ENCODE data around the gene PRDM2.

PRDM2 gene

DNA sequence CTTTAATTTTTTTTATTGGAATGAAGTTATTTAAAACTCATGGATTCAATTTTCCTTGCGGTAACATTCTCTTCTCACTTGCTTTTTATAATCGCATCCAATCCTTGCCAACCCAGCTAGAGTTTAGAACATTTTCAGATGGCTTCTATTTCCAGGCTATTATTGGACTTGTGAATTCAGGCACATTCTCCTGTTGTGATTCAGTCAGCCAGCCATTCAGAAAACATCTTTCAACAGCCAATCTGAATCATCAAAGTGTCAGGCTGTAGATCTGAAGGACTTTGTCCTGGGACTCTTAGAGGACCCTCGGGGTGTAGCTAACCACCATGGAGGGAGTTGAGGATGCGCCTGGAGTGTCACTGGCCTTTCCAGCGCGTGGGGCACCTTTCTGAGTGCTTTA is 92.4 kb downstream of the PRDM2 start:
- Histone ChIP-seq H3K9ac (ENCODE audit: low read length) (no peak overlapping the region), H3K9me3 (ENCODE audit: low read length) (no peaks in the 10 kb centered on the region), H3K79me2 (ENCODE audit: insufficient read depth, low read length) (peaks cover 13% of the 10 kb centered on the region; the same call in 1 of the 2 replicates), H3K4me3 (ENCODE audit: low read depth, low read length, poor library complexity, severe bottlenecking) (no peak overlapping the region), H3K36me3 (ENCODE audit: insufficient read depth, low read length) (peaks cover 73% of the 10 kb centered on the region), H3F3A (ENCODE audit: insufficient read depth, low read length) (0 out of 2 replicates have a peak, but pooled peaks cover 4% of the 10 kb centered on the region), H3K4me2 (ENCODE audit: low read length) (no peak overlapping the region), H3K4me1 (ENCODE audit: insufficient read depth, low read length, severe bottlenecking) (peaks cover 18% of the 10 kb centered on the region), H4K20me1 (ENCODE audit: insufficient read depth, low read length) (0 out of 2 replicates have a peak, but pooled peaks cover 10% of the 10 kb centered on the region), H3K27me3 (ENCODE audit: insufficient read depth, low read length) (no peaks in the 10 kb centered on the region), H3K27ac (ENCODE audit: low read depth, low read length, poor library complexity, severe bottlenecking) (no peak overlapping the region), H3K9me2 (ENCODE audit: low read depth, low read length) (no peaks in the 10 kb centered on the region), H2AFZ (ENCODE audit: low read length) (no peak overlapping the region)
- TF ChIP-seq, protein P1, sequence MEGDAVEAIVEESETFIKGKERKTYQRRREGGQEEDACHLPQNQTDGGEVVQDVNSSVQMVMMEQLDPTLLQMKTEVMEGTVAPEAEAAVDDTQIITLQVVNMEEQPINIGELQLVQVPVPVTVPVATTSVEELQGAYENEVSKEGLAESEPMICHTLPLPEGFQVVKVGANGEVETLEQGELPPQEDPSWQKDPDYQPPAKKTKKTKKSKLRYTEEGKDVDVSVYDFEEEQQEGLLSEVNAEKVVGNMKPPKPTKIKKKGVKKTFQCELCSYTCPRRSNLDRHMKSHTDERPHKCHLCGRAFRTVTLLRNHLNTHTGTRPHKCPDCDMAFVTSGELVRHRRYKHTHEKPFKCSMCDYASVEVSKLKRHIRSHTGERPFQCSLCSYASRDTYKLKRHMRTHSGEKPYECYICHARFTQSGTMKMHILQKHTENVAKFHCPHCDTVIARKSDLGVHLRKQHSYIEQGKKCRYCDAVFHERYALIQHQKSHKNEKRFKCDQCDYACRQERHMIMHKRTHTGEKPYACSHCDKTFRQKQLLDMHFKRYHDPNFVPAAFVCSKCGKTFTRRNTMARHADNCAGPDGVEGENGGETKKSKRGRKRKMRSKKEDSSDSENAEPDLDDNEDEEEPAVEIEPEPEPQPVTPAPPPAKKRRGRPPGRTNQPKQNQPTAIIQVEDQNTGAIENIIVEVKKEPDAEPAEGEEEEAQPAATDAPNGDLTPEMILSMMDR (IDR thresholded peaks at IDR 0.05; ENCODE audit: low read length) = no peak
- no peak for TF ChIP-seq EZH2 (IDR thresholded peaks at IDR 0.05; ENCODE audit: borderline replicate concordance, low read length)

DNA sequence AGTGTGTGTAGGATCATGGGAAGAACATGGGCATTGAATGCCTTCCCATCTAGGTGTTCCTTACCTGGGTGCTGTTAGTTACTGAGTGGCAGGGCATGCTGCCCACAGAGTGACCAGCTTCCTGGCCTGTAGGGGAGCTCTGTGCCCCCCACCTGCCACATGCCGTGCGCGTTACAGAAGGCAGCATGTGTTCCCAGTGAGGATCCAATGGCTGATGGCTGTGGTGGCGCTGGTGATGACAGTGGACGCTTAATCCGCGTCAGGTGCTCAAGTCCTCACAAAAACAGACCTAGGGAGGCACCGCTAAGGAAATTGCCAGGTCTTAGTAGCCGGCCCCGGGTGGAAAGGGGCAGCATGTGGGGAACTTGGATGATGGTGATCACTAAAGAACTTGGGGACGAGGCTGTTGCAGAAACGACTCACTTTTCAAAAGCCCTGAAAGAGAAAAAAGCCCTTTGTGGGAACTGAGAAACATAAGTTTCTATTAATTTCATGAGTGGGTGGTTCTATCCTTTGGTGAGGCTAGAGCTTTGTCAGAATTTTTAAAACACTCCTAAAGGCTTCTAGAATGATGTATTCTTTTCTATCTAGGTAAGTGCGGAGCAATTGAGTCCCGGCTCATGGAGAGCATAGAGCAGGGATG is 93.2 kb downstream of the PRDM2 start:
- Histone ChIP-seq H4K20me1 (ENCODE audit: insufficient read depth, low read length) (0 out of 2 replicates have a peak, but pooled peaks cover 8% of the 10 kb centered on the region), H3F3A (ENCODE audit: insufficient read depth, low read length) (0 out of 2 replicates have a peak, but pooled peaks cover 4% of the 10 kb centered on the region), H3K9me3 (ENCODE audit: low read length) (no peaks in the 10 kb centered on the region), H3K9ac (ENCODE audit: low read length) (no peak overlapping the region), H3K4me1 (ENCODE audit: insufficient read depth, low read length, severe bottlenecking) (peaks cover 24% of the 10 kb centered on the region), H3K27me3 (ENCODE audit: insufficient read depth, low read length) (no peaks in the 10 kb centered on the region), H3K9me2 (ENCODE audit: low read depth, low read length) (no peaks in the 10 kb centered on the region), H3K4me3 (ENCODE audit: low read depth, low read length, poor library complexity, severe bottlenecking) (no peak overlapping the region), H3K4me2 (ENCODE audit: low read length) (no peak overlapping the region), H3K27ac (ENCODE audit: low read depth, low read length, poor library complexity, severe bottlenecking) (no peak overlapping the region), H2AFZ (ENCODE audit: low read length) (no peak overlapping the region), H3K79me2 (ENCODE audit: insufficient read depth, low read length) (peaks cover 5% of the 10 kb centered on the region; the same call in 1 of the 2 replicates), H3K36me3 (ENCODE audit: insufficient read depth, low read length) (peaks cover 65% of the 10 kb centered on the region)
- no peak for TF ChIP-seq EZH2 (IDR thresholded peaks at IDR 0.05; ENCODE audit: borderline replicate concordance, low read length)
- TF ChIP-seq, protein P1 (IDR thresholded peaks at IDR 0.05; ENCODE audit: low read length) = no peak

DNA sequence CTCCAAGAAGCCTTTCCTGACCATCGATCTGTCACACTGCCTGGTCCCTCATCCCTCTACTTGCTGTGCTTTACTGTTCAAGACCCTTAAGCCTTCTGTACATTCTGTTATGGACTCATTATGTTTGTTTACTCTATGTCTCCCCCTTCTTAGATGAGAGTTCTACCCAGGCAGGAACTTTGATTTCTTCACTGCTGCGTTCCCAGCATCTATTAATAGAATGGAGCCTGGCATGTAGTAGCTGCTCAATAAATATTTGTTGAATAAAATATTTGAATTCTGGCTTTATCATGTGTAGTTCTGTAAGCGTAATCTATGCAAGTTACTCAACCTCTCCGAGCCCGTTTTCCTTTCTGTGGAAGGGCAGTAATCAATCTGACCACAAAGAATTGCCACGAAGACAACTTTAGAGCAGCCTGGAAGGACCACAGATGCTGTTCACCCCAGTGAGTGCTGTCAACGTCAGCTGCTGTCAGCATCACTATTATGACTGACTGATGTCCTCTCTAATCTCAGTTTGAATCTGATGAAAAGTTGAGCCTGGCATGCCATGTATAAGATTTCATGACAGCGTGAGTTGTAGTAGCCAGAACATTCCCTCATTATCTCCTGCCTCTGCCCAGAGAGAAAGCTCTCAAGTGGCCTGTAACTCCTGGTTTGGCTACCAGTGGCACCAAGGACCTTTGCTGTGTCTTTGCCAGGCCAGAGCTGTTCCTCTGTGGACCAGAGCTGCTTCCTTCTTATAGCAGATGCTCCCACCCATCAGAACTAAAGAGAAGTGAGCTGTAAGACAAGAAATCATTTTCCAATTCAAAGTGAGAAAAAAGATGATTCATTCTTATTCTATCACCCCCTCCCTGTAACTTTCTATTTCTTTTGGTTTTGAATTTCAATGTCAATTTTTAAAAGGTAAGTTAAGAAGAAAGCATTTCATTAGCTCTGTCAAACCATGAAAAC is 94.5 kb downstream of the PRDM2 start:
- no peaks in the 10 kb centered on the region for H3K9me3 ChIP-seq (ENCODE audit: low read length)
- peaks cover 24% of the 10 kb centered on the region for H3K4me1 ChIP-seq (ENCODE audit: insufficient read depth, low read length, severe bottlenecking)
- H3K79me2 ChIP-seq (ENCODE audit: insufficient read depth, low read length) = no peaks in the 10 kb centered on the region
- no peak overlapping the region for H3K27ac ChIP-seq (ENCODE audit: low read depth, low read length, poor library complexity, severe bottlenecking)
- 0 out of 2 replicates have a peak, but pooled peaks cover 4% of the 10 kb centered on the region for H3F3A ChIP-seq (ENCODE audit: insufficient read depth, low read length)
- no peaks in the 10 kb centered on the region for H3K27me3 ChIP-seq (ENCODE audit: insufficient read depth, low read length)
- TF ChIP-seq EZH2 (IDR thresholded peaks at IDR 0.05; ENCODE audit: borderline replicate concordance, low read length) = no peak
- TF ChIP-seq, protein P1 (IDR thresholded peaks at IDR 0.05; ENCODE audit: low read length) = no peak
- peaks cover 52% of the 10 kb centered on the region for H3K36me3 ChIP-seq (ENCODE audit: insufficient read depth, low read length)
- no peak overlapping the region for H3K4me2 ChIP-seq (ENCODE audit: low read length)
- no peak overlapping the region for H3K9ac ChIP-seq (ENCODE audit: low read length)
- H3K9me2 ChIP-seq (ENCODE audit: low read depth, low read length) = no peaks in the 10 kb centered on the region
- H3K4me3 ChIP-seq (ENCODE audit: low read depth, low read length, poor library complexity, severe bottlenecking) = no peak overlapping the region
- 0 out of 2 replicates have a peak, but pooled peaks cover 1% of the 10 kb centered on the region for H4K20me1 ChIP-seq (ENCODE audit: insufficient read depth, low read length)
- no peak overlapping the region for H2AFZ ChIP-seq (ENCODE audit: low read length)

Measured in OCI-LY1 (cell line).